Cardiac fibroblast (primary cell): ENCODE results near the gene SLC5A5.

Experiments used
- DNase-seq, 2 donors: peaks; one replicate each; pipeline versions ENCODE4 v3.0.0 to v3.0.0-alpha.2; 2010; ENCODE audit warnings: low read depth in 2 of 2
- H3K4me3 ChIP-seq, 2 donors: replicated peaks in 1 of 2; 1 replicate in 1 of 2; 2 replicates in 1 of 2; pipeline ENCODE4 v1.5.1; 2011; ENCODE audit warnings: low read depth in 2 of 2, low read length in 2 of 2, mild to moderate bottlenecking in 2 of 2, moderate library complexity in 1 of 2
- TF ChIP-seq, protein P1 (sequence below): IDR thresholded peaks from one replicate; pipeline ENCODE4 v1.5.1; 2011; ENCODE audit warnings: low read depth, mild to moderate bottlenecking, low read length, inconsistent platforms

Gene SLC5A5

DNA sequence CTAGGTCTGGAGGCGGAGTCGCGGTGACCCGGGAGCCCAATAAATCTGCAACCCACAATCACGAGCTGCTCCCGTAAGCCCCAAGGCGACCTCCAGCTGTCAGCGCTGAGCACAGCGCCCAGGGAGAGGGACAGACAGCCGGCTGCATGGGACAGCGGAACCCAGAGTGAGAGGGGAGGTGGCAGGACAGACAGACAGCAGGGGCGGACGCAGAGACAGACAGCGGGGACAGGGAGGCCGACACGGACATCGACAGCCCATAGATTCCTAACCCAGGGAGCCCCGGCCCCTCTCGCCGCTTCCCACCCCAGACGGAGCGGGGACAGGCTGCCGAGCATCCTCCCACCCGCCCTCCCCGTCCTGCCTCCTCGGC, at the start of gene SLC5A5:
Gene SLC5A5 (plus strand): TSS at position 68 of the 373 bp plus-strand sequence. CDS start 375 bp downstream, outside the sequence.
- no peak within 1 kb of the TSS for H3K4me3 ChIP-seq
- TF ChIP-seq, protein P1, sequence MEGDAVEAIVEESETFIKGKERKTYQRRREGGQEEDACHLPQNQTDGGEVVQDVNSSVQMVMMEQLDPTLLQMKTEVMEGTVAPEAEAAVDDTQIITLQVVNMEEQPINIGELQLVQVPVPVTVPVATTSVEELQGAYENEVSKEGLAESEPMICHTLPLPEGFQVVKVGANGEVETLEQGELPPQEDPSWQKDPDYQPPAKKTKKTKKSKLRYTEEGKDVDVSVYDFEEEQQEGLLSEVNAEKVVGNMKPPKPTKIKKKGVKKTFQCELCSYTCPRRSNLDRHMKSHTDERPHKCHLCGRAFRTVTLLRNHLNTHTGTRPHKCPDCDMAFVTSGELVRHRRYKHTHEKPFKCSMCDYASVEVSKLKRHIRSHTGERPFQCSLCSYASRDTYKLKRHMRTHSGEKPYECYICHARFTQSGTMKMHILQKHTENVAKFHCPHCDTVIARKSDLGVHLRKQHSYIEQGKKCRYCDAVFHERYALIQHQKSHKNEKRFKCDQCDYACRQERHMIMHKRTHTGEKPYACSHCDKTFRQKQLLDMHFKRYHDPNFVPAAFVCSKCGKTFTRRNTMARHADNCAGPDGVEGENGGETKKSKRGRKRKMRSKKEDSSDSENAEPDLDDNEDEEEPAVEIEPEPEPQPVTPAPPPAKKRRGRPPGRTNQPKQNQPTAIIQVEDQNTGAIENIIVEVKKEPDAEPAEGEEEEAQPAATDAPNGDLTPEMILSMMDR: no peak
- no peak for DNase-seq

DNA sequence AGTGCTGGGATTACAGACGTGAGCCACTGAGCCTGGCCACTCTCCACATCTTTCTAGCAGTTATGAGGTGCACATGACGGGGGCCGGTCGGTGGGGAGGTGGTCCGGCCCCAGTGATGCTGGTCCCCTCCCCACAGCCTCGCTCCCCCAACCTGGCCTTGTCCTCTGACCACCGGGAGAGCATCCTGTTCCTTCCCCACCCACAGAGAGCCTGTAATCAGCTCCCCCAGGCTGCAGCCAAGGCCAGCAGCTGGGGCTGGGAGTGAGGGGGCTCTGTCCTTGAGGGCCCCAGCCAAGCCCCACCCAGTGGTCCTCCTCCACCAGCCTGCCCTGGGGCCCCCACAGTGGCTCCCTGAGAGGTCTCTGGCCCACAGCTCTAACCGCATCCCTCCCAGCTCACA, 47.4 kb upstream of the SLC5A5 start:
- DNase-seq: no peak
- TF ChIP-seq, protein P1: no peak
- H3K4me3 ChIP-seq: no peak overlapping the region

DNA sequence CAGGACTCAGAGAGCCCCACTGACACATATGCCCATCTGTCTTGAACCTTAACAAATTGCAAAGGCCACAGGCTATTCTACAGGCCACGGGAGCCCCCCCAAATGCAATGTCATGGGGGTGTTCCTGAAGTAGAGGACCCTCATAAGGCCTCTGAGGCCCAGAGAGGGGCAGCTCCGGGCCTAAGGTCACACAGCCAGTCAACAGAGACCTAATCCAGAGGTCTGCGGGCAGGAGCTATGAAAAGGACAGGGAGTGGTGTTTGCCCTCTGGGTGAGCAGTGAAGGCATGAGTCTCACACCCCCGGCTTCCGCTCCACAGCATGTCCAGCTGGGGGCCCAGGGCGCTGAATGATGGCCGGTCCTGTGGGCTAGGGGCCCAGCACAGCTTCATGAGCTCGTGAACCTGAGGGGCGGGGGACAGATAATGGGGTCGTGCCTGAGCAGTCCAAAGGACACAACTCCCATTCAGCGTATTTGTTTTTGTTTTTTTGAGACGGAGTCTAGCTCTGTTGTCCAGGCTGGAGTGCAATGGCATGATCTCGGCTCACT, 45.2 kb upstream of the SLC5A5 start:
- H3K4me3 ChIP-seq: no peak overlapping the region
- TF ChIP-seq, protein P1: no peak
- no peak for DNase-seq

DNA sequence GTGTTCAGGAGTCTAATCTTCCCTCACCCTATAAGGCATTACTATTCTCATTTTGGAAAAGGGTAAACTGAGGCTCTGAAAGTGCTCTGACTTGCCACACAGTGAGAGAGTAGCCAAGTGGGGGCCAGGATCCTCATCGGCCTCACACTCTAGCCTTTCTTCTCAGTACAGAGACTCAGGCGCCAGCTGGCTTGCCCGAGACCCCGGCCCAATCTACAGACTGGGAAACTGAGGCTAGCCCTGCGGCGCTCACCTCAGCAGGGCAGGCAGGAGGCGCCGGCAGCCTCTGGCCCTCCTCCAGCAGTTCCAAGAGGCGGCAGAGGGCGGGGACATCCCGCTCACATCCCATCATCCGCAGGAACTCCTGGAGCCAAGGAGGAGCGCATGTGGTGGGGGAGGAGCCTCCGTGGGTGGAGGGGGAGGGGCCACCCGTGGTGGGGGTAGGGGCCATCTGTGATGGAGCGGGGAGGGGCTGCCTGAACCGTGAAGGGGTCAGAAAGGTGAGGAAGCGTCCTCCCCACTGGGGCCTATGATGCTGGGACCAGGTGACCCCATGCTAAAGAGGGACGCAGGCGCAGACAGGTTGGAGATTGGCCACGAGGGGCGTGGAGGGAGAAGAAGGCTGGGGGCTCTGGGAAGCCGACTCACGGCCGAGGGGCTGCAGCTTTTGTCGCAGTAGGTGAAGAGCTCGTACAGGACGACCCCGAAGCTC, 41.7 kb upstream of the SLC5A5 start:
- TF ChIP-seq, protein P1: no peak
- peak in 1 of 2 donors; percentile 33 for DNase-seq
- peak overlapping the region in 1 of 2 donors; percentile 11 for H3K4me3 ChIP-seq

DNA sequence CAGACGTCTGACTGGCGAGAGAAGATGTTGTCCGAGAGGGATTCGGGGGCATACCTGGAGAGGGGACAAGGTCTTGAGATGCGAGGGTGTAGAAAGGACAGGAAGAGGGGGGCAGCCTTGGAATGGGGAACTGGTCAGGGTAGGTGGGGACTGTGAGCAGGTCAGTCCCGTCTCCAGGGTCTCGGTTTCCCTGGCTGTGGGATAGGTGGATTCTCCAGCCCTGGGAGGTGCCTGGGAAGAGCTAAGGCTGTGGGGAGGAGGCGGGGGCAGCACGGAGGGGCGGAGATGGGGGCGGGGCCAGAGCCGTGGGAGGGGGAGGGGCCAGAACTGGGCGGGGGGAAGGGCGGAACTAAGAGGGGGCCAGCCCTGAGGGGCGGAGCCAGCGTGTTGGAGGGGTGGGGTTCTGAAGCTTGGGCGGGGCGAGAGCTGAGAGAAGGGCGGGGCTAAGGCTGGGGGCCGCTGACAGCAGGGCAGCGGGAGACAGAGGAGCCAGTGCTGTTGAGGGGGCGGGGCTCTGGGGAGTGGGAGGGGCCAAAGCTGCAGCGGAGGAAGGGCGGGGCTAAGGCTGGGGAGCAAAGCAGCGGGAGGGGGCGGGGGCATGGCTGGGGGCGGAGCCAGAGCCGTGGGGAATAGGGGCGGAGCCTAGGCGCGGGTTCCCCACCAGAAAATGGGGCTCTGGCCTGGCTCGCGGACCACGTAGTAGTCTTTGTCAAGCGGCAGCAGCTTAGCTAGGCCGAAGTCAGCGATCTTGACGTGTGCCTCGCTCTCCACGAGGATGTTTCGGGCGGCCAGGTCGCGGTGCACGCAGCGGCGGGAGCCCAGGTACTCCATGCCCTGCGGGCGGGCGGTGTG, 41.0 kb upstream of the SLC5A5 start:
- DNase-seq: peak; percentile 43 to 66
- TF ChIP-seq, protein P1: no peak
- peak overlapping the region in 1 of 2 donors; percentile 11 for H3K4me3 ChIP-seq

DNA sequence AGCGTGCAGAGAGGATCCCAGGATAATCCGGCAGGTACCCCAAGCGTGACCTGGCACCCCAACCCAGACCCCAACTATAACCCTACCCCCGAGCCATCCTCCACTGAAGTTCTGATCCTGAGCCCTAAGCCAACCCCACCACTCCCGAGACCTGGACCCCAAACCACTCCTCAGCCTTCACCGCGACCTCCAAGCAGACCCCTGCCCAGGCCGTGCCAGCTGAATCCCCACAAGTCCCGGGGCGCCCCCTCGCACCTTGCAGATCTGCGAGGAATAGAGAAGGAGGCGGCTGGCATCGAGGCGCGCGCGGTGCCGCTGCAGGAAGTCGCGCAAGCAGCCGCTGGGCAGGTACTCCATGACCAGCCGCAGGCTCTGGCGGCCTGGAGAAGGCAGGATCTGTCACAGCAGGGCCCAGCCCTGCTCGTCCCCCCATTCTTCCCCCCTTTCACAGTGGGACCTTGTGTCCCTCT, 40.3 kb upstream of the SLC5A5 start:
- no peak overlapping the region for H3K4me3 ChIP-seq
- TF ChIP-seq, protein P1: no peak
- DNase-seq: no peak
